Subcutaneous adipose tissue (tissue), 4 donors: ENCODE measurements around the gene PUS3. TPM values are rescaled to one million over a fixed set of nuclear protein-coding genes. Genes with fewer than 3 reads are reported as not detected.

ENCODE experiments used
- CTCF ChIP-seq: fragments of 450-650 bp; IDR thresholded peaks from one replicate; pipeline ENCODE4 v1.5.1; 2016; ENCODE audit warnings: low read depth, mild to moderate bottlenecking, control low read depth, antibody characterized with exemption, moderate library complexity
- total RNA-seq, 4 donors: library from RNA; depleted of rRNA; stranded (reverse); fragments of >200 nt; gene quantifications; one replicate each; pipeline ENCODE4 v1.1.0, GENCODE V29; 2016

Gene PUS3
- total RNA-seq, 4 donors from 2014 or later: 5.5 to 13.4 (median 8.7) TPM

- TF ChIP-seq CTCF: no peak
Measured at GRCh38 chr11:125903711-125904659, 979 bp upstream of the PUS3 start, which contains the start of gene DDX25. DDX25 (plus strand) TSS chr11:125904508; CDS start chr11:125904518, 10 bp downstream.

GRCh38 chr11:125902277-125902926, 604 bp downstream of the PUS3 start:
- no peak for TF ChIP-seq CTCF

GRCh38 chr11:125901872-125902271, 1.1 kb downstream of the PUS3 start:
- no peak for TF ChIP-seq CTCF

GRCh38 chr11:125892994-125893393, 10.0 kb downstream of the PUS3 start:
- no peak for TF ChIP-seq CTCF

- no peak for TF ChIP-seq CTCF
Measured at GRCh38 chr11:125892071-125892470, 10.9 kb downstream of the PUS3 start.

GRCh38 chr11:125890447-125891100, 12.4 kb downstream of the PUS3 start:
- TF ChIP-seq CTCF: no peak
